Fibroblast of lung (primary cell): Measurements from ENCODE around the gene M6PR. TPM values are rescaled to one million over a fixed set of nuclear protein-coding genes. Genes with fewer than 3 reads are reported as not detected.
A peak's percentile ranks its signal among the peaks of the same experiment; 100 is the strongest.

Source experiments
- DNase-seq, 2 donors: peaks; one replicate each; pipeline versions ENCODE4 v3.0.0 to v3.0.0-alpha.2; 2010; ENCODE audit warnings: low read depth in 2 of 2
- H2AFZ ChIP-seq: 2 replicates; pipeline ENCODE4 v1.5.1; 2012; ENCODE audit warnings: low read length, control low read depth, inconsistent platforms
- H3K27ac ChIP-seq: 2 replicates; pipeline ENCODE4 v1.5.1; 2011; ENCODE audit warnings: low read length, control low read depth; ENCODE audit not compliant: insufficient read depth
- H3K27me3 ChIP-seq: 2 replicates; pipeline ENCODE4 v1.5.1; 2011; ENCODE audit warnings: mild to moderate bottlenecking, low read length; ENCODE audit not compliant: control insufficient read depth, insufficient read depth
- H3K36me3 ChIP-seq: 2 replicates; pipeline ENCODE4 v1.5.1; 2011; ENCODE audit warnings: low read length; ENCODE audit not compliant: control insufficient read depth, insufficient read depth
- H3K4me1 ChIP-seq: 2 replicates; pipeline ENCODE4 v1.5.1; 2011; ENCODE audit warnings: low read length; ENCODE audit not compliant: control insufficient read depth, insufficient read depth; ENCODE audit errors: extremely low read depth
- H3K4me2 ChIP-seq: 2 replicates; pipeline ENCODE4 v1.5.1; 2011; ENCODE audit warnings: low read length, control low read depth; ENCODE audit not compliant: insufficient read depth; ENCODE audit errors: extremely low read depth
- H3K4me3 ChIP-seq, 4 experiments: fragments of 200-600 bp in 1 of 4; sonication (generic) in 1 of 4; replicated peaks in 1 of 4; 2 replicates each; pipeline ENCODE4 v1.5.1; 2011 to 2016; ENCODE audit warnings: low read length in 4 of 4, low read depth in 3 of 4, mild to moderate bottlenecking in 3 of 4, control low read depth in 2 of 4, inconsistent platforms in 1 of 4, mixed read lengths in 1 of 4; ENCODE audit not compliant: insufficient read depth in 1 of 4; ENCODE audit errors: control extremely low read depth in 1 of 4
- H3K79me2 ChIP-seq: 2 replicates; pipeline ENCODE4 v1.5.1; 2012; ENCODE audit warnings: mild to moderate bottlenecking, low read length, inconsistent platforms; ENCODE audit not compliant: control insufficient read depth, insufficient read depth
- H3K9ac ChIP-seq: 2 replicates; pipeline ENCODE4 v1.5.1; 2011; ENCODE audit warnings: mild to moderate bottlenecking, low read length, control low read depth; ENCODE audit not compliant: insufficient read depth
- H3K9me3 ChIP-seq: 2 replicates; pipeline ENCODE4 v1.5.1; 2012; ENCODE audit warnings: low read depth, low read length; ENCODE audit not compliant: control insufficient read depth, insufficient read depth
- H4K20me1 ChIP-seq: 2 replicates; pipeline ENCODE4 v1.5.1; 2011; ENCODE audit warnings: low read length; ENCODE audit not compliant: control insufficient read depth, insufficient read depth; ENCODE audit errors: extremely low read depth
- EZH2 ChIP-seq: IDR thresholded peaks from 2 replicates; pipeline ENCODE4 v1.5.1; 2012; ENCODE audit warnings: low read length, control low read depth, mild to moderate bottlenecking; ENCODE audit errors: missing control alignments
- polyA plus RNA-seq, 2 donors: library from polyadenylated mRNA; depleted of rRNA in 1 of 2; stranded (reverse) in 1 of 2; unstranded in 1 of 2; fragments of >200 nt; gene quantifications; 2 replicates each; pipeline ENCODE4 v1.2.1, GENCODE V29; 2011 to 2012; ENCODE audit warnings: missing spikeins in 1 of 2
- total RNA-seq: library from RNA; depleted of rRNA; stranded (reverse); fragments of >200 nt; gene quantifications from 2 replicates; pipeline ENCODE4 v1.2.1, GENCODE V29; 2014
- TF ChIP-seq, protein P1 (sequence below), 2 donors: IDR thresholded peaks in 1 of 2; conservative IDR thresholded peaks in 1 of 2; 1 replicate in 1 of 2; 2 replicates in 1 of 2; pipeline ENCODE4 v1.5.1; 2011 to 2012; ENCODE audit warnings: low read length in 2 of 2, control low read depth in 1 of 2, inconsistent platforms in 1 of 2, low read depth in 1 of 2, mild to moderate bottlenecking in 1 of 2

M6PR gene
- total and polyA plus RNA-seq, 2 donors (not counting 1 experiment from before 2014, with no cell fraction given) = 102 to 292 TPM

DNA sequence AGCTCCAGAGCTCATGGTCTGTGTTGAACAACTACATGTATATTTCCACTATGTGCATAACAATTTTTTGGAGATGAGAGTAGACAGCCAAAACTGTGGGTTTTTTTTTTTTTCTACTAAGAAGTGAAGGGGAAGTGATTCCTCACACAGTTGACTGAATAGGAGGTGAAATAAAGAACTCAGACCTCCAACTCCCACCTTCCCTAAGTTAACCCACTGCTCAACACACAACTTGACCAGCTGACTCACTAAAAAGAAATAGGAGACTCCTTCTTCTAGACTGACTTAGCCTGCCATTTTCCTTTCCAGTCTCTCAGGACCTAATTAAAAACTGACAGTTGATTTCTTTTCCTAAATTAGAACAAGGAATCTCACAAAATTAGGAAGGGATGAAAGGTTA lies 1.7 kb downstream of the M6PR start:
- no peak for DNase-seq
- H3K4me1 ChIP-seq = no peaks in the 10 kb centered on the region
- H3K79me2 ChIP-seq = peaks cover 38% of the 10 kb centered on the region
- TF ChIP-seq, protein P1, sequence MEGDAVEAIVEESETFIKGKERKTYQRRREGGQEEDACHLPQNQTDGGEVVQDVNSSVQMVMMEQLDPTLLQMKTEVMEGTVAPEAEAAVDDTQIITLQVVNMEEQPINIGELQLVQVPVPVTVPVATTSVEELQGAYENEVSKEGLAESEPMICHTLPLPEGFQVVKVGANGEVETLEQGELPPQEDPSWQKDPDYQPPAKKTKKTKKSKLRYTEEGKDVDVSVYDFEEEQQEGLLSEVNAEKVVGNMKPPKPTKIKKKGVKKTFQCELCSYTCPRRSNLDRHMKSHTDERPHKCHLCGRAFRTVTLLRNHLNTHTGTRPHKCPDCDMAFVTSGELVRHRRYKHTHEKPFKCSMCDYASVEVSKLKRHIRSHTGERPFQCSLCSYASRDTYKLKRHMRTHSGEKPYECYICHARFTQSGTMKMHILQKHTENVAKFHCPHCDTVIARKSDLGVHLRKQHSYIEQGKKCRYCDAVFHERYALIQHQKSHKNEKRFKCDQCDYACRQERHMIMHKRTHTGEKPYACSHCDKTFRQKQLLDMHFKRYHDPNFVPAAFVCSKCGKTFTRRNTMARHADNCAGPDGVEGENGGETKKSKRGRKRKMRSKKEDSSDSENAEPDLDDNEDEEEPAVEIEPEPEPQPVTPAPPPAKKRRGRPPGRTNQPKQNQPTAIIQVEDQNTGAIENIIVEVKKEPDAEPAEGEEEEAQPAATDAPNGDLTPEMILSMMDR (conservative IDR thresholded peaks at IDR 0.05 in 1 of 2, IDR thresholded peaks at IDR 0.05 in 1 of 2; ENCODE audit: low read depth in 1 of 2, low read length in 2 of 2) = no peak
- no peak for TF ChIP-seq EZH2
- peak overlapping the region; percentile 96 to 97 (median 97) for H3K4me3 ChIP-seq
- no peak overlapping the region for H3K9ac ChIP-seq
- peaks cover 14% of the 10 kb centered on the region for H3K36me3 ChIP-seq
- peak overlapping the region; percentile 96 for H3K4me2 ChIP-seq
- H3K27ac ChIP-seq = no peak overlapping the region
- no peaks in the 10 kb centered on the region for H4K20me1 ChIP-seq
- H3K27me3 ChIP-seq = no peaks in the 10 kb centered on the region
- H2AFZ ChIP-seq = no peak overlapping the region
- H3K9me3 ChIP-seq = no peaks in the 10 kb centered on the region

DNA sequence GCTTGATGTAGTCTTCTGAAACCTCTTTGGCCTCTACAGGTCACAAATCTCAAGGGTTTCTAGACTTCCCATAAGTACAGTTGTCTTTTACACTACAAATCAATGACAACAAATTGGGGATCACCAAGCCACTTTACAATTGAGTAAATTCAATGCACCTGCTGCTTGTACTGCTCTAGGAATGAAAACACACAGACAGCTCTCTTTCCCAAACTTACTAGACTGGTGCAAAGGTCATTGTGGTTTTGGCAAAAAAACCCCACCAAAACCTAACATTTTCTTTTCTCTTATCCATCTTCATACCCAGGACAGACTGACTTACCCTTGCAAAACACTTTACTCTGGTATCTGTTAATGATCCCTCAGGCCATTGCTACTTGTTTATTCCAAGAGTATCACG lies 2.7 kb downstream of the M6PR start:
- no peaks in the 10 kb centered on the region for H3K9me3 ChIP-seq
- no peak for DNase-seq

DNA sequence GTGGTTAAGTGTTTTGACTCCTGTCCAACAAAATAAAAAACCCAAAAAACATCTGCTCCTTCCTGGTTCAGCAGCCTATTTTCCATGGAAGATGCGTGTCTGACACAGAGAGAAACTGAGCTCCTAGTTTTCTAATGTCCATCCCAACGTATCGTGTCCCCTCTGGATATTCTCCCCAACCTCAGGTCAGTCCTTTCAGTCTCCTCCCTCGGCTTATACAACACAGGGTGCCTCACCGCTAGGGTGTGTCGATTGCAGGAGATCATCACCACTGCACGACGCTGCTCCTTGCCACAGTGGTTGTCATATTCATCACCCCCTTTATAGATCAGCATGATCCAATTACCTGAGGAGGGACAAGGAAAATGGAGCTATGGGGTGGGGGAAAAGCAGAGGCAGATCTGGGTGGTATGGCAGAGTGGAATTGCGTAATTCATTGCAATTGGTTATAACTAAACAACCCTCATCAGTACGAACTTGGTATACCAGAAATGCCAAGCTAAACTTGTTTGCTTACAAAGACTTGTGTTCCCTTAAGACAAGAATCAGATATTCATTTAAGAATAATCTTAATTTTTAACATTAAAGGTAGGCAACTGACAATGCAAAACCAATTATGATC lies 5.8 kb downstream of the M6PR start:
- Histone ChIP-seq H3K9ac (no peak overlapping the region), H3K79me2 (peaks cover 31% of the 10 kb centered on the region), H3K27me3 (no peaks in the 10 kb centered on the region), H3K4me2 (no peak overlapping the region), H3K4me3 (no peak overlapping the region), H4K20me1 (no peaks in the 10 kb centered on the region), H2AFZ (no peak overlapping the region), H3K36me3 (peaks cover 21% of the 10 kb centered on the region), H3K27ac (no peak overlapping the region), H3K9me3 (no peaks in the 10 kb centered on the region), H3K4me1 (no peaks in the 10 kb centered on the region)
- no peak for DNase-seq
- TF ChIP-seq, protein P1 (conservative IDR thresholded peaks at IDR 0.05 in 1 of 2, IDR thresholded peaks at IDR 0.05 in 1 of 2; ENCODE audit: low read depth in 1 of 2, low read length in 2 of 2) = no peak
- no peak for TF ChIP-seq EZH2

More for the DNA sequence above, 2.7 kb downstream of the M6PR start:
- Histone ChIP-seq H3K27ac (no peak overlapping the region), H2AFZ (no peak overlapping the region), H3K9ac (no peak overlapping the region), H3K27me3 (no peaks in the 10 kb centered on the region), H3K4me1 (no peaks in the 10 kb centered on the region), H3K79me2 (peaks cover 38% of the 10 kb centered on the region), H3K36me3 (peaks cover 19% of the 10 kb centered on the region), H3K4me2 (no peak overlapping the region), H4K20me1 (no peaks in the 10 kb centered on the region), H3K4me3 (no peak overlapping the region)
- no peak for TF ChIP-seq EZH2
- TF ChIP-seq, protein P1 (conservative IDR thresholded peaks at IDR 0.05 in 1 of 2, IDR thresholded peaks at IDR 0.05 in 1 of 2; ENCODE audit: low read depth in 1 of 2, low read length in 2 of 2) = no peak
